ENCODE measurements around the gene HIGD1A.
A peak's percentile ranks its signal among the peaks of the same experiment; 100 is the strongest.

Gene HIGD1A

DNA sequence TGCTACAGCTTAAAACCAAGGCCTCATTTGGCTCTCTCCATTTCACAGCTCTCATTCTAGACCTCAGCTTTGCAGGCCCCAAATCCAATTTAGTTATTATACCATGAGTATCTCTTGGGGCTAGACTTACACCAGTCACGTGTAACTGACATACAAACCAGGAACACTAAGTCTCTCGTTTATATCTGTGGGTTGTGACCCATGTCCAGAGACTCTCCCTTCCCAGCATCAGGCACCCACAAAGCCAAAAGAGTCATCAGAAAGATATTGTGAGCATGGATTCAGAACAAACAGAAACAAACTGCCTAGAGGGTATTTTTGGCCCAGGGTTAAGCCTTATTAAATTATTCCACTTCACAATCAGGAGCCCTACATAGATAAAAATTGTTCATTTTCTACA is 25.6 kb downstream of the HIGD1A start:
- H3K4me3 ChIP-seq = no peak overlapping the region
- H3K36me3 ChIP-seq (ENCODE audit: insufficient read depth, low read length) = no peaks in the 10 kb centered on the region
- no peak for DNase-seq (ENCODE audit: low read depth, low spot score)
- TF ChIP-seq EZH2 (IDR thresholded peaks at IDR 0.05) (no peak), POLR2AphosphoS5 (IDR thresholded peaks at IDR 0.05; ENCODE audit: borderline replicate concordance, low read depth, low read length) (no peak), FOXP2 (optimal IDR thresholded peaks at IDR 0.05; ENCODE audit: control extremely low read depth, extremely low read length, insufficient read depth) (no peak)
- no peak overlapping the region for H3K27ac ChIP-seq
- no peak overlapping the region for H3K9ac ChIP-seq (ENCODE audit: insufficient read length)
- H3K9me3 ChIP-seq (ENCODE audit: low read depth, low read length) = no peaks in the 10 kb centered on the region

DNA sequence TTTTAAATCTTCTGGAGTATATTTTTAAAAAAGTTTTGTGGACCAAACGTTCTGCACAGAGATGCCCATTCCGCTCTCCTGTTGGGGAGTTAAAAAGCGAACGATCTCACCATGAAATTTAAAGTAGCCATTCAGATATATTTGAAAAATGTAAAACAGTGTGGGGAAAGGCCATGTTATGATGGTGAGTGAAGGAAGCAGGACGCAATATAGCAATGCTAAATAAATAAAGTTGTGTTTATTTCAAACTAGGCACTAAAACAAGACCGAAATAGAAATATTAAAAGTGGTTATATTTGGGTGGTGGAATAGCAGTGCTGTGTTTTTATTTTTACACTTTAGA is 30.9 kb downstream of the HIGD1A start:
- Histone ChIP-seq H3K9ac (ENCODE audit: insufficient read length) (no peak overlapping the region), H3K27ac (no peak overlapping the region), H3K36me3 (ENCODE audit: insufficient read depth, low read length) (no peaks in the 10 kb centered on the region), H3K4me3 (no peak overlapping the region), H3K9me3 (ENCODE audit: low read depth, low read length) (no peaks in the 10 kb centered on the region)
- no peak for TF ChIP-seq EZH2 (IDR thresholded peaks at IDR 0.05)
- no peak for TF ChIP-seq POLR2AphosphoS5 (IDR thresholded peaks at IDR 0.05; ENCODE audit: borderline replicate concordance, low read depth, low read length)
- TF ChIP-seq FOXP2 (optimal IDR thresholded peaks at IDR 0.05; ENCODE audit: control extremely low read depth, extremely low read length, insufficient read depth) = no peak
- no peak for DNase-seq (ENCODE audit: low read depth, low spot score)

DNA sequence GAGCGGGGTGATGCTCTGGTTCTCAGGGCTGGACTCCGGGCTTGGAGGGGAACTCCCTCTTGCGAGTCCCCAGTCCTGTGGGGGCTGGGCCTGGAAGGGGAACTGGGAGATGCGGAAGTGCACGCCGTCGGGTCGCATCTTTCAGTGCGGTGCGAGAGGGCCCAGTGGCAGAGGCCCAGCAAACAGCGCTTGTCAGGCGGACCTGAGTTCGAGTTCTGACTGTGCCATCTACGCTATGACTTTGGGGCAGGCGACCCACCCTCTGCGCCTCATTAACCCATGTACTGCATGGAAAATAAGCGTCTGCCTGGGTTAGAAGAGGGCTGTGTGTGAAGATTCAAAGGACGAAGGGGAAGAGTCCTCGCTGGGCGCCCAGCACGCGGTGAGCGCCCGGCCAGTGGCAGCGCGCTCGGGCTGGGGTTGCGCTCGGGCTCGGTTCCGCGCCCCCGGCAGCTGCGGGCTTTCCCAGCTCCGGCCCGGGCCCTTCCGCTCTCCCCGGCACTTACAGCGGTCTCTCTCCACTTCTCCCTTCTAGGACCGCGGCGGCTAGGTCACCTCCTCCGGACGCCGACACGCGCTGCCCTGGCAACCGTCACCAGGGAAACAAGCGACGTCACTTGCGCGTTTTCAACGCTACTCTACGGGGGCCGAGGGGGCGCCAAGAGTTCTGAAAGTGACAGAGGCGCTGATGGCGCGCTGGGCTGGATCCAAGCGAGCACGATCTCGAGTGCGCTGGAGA is 31.5 kb downstream of the HIGD1A start, which contains the start of gene CCDC13:
TSS of gene CCDC13 (minus strand) at position 584 of the 739 bp plus-strand sequence. CDS start 14,908 bp downstream, outside the sequence.
- Histone ChIP-seq H3K27ac (no peak within 1 kb of the TSS), H3K9me3 (ENCODE audit: low read depth, low read length) (no peaks in the 10 kb centered on the region), H3K4me3 (no peak within 1 kb of the TSS), H3K36me3 (ENCODE audit: insufficient read depth, low read length) (no peaks in the 10 kb centered on the region), H3K9ac (ENCODE audit: insufficient read length) (no peak within 1 kb of the TSS)
- TF ChIP-seq POLR2AphosphoS5 (IDR thresholded peaks at IDR 0.05; ENCODE audit: borderline replicate concordance, low read depth, low read length) (peak; percentile 42; the same call in 1 of the 2 replicates), EZH2 (IDR thresholded peaks at IDR 0.05) (no peak)
- no peak for DNase-seq (ENCODE audit: low read depth, low spot score)

GRCh38 chr3:42771271-42771670 is 33.0 kb downstream of the HIGD1A start:
- no peaks in the 10 kb centered on the region for H3K9me3 ChIP-seq (ENCODE audit: low read depth, low read length)
- H3K36me3 ChIP-seq (ENCODE audit: insufficient read depth, low read length) = no peaks in the 10 kb centered on the region
- no peak overlapping the region for H3K9ac ChIP-seq (ENCODE audit: insufficient read length)
- DNase-seq (ENCODE audit: low read depth, low spot score) = no peak
- no peak overlapping the region for H3K4me3 ChIP-seq
- TF ChIP-seq POLR2AphosphoS5 (IDR thresholded peaks at IDR 0.05; ENCODE audit: borderline replicate concordance, low read depth, low read length) (no peak), EZH2 (IDR thresholded peaks at IDR 0.05) (no peak), FOXP2 (optimal IDR thresholded peaks at IDR 0.05; ENCODE audit: control extremely low read depth, extremely low read length, insufficient read depth) (no peak)
- H3K27ac ChIP-seq = no peak overlapping the region

GRCh38 chr3:42769477-42770131 is 34.7 kb downstream of the HIGD1A start:
- Histone ChIP-seq H3K9ac (ENCODE audit: insufficient read length) (no peak overlapping the region), H3K4me3 (no peak overlapping the region), H3K9me3 (ENCODE audit: low read depth, low read length) (no peaks in the 10 kb centered on the region), H3K36me3 (ENCODE audit: insufficient read depth, low read length) (no peaks in the 10 kb centered on the region), H3K27ac (no peak overlapping the region)
- TF ChIP-seq POLR2AphosphoS5 (IDR thresholded peaks at IDR 0.05; ENCODE audit: borderline replicate concordance, low read depth, low read length) (no peak), EZH2 (IDR thresholded peaks at IDR 0.05) (no peak)
- no peak for DNase-seq (ENCODE audit: low read depth, low spot score)

DNA sequence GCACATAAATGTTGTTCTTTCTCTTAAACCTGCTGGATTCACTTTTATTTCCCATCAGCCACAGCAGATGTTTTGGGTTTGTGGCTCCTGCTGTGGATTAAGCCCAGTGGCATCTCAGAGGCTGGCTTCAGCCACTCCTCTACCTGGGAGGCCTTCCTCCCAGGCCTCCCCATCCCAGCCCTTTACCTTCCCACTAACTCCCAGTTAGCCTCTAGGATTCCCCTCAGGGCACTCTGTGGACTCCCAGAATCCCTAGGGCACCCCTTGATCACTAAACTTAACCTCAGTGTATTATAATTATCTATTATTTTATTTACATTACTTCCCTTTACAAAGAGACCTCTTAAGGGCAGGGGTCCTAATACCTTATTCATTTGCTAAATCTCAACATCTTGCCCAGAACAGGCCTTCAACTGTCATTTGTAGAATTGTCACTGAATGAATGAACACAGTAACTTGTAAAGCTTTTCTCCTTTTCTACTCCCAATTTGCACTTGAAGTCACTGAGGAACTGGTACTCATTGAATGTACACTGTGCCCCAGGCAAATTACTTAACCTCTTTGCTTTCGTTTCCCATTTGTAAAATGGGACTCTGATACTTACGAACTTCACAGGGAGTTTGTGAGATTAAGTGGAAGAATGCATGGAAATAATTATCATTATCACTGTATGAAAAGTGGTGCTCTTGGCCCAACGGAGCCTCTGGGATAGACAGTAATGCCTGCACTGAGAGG is 39.6 kb downstream of the HIGD1A start:
- TF ChIP-seq FOXP2 (optimal IDR thresholded peaks at IDR 0.05; ENCODE audit: control extremely low read depth, extremely low read length, insufficient read depth) = no peak
- no peak for TF ChIP-seq POLR2AphosphoS5 (IDR thresholded peaks at IDR 0.05; ENCODE audit: borderline replicate concordance, low read depth, low read length)
- TF ChIP-seq EZH2 (IDR thresholded peaks at IDR 0.05) = no peak
- H3K4me3 ChIP-seq = no peak overlapping the region
- no peaks in the 10 kb centered on the region for H3K9me3 ChIP-seq (ENCODE audit: low read depth, low read length)
- no peak overlapping the region for H3K9ac ChIP-seq (ENCODE audit: insufficient read length)
- H3K36me3 ChIP-seq (ENCODE audit: insufficient read depth, low read length) = no peaks in the 10 kb centered on the region
- DNase-seq (ENCODE audit: low read depth, low spot score) = no peak
- H3K27ac ChIP-seq = no peak overlapping the region

GRCh38 chr3:42764115-42764514 is 40.2 kb downstream of the HIGD1A start:
- Histone ChIP-seq H3K9me3 (ENCODE audit: low read depth, low read length) (no peaks in the 10 kb centered on the region), H3K9ac (ENCODE audit: insufficient read length) (no peak overlapping the region), H3K36me3 (ENCODE audit: insufficient read depth, low read length) (no peaks in the 10 kb centered on the region), H3K4me3 (no peak overlapping the region), H3K27ac (no peak overlapping the region)
- no peak for TF ChIP-seq EZH2 (IDR thresholded peaks at IDR 0.05)
- no peak for TF ChIP-seq POLR2AphosphoS5 (IDR thresholded peaks at IDR 0.05; ENCODE audit: borderline replicate concordance, low read depth, low read length)
- no peak for TF ChIP-seq FOXP2 (optimal IDR thresholded peaks at IDR 0.05; ENCODE audit: control extremely low read depth, extremely low read length, insufficient read depth)
- no peak for DNase-seq (ENCODE audit: low read depth, low spot score)

DNA sequence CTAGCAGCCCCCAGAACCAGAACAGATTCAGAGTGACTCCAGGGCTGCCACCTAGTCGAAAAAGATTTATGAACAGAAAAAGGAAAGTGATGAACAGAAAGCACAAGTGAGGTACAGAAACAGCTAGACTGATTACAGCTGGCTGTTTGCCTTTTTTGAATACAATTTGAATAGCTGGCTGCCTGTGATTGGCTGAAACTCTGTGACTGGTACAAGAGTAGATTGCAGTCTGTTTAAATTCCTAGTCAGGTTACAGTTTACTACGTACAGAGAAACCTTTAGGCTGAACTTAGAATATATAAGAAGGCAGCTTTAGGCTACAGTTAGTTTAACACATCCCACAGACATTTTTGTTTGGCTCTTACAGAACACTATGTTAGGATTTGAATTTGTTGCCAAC is 41.3 kb downstream of the HIGD1A start:
- no peak for DNase-seq (ENCODE audit: low read depth, low spot score)
- no peak overlapping the region for H3K27ac ChIP-seq
- H3K9ac ChIP-seq (ENCODE audit: insufficient read length) = no peak overlapping the region
- no peak overlapping the region for H3K4me3 ChIP-seq
- no peaks in the 10 kb centered on the region for H3K9me3 ChIP-seq (ENCODE audit: low read depth, low read length)
- H3K36me3 ChIP-seq (ENCODE audit: insufficient read depth, low read length) = no peaks in the 10 kb centered on the region
- TF ChIP-seq FOXP2 (optimal IDR thresholded peaks at IDR 0.05; ENCODE audit: control extremely low read depth, extremely low read length, insufficient read depth) = no peak
- TF ChIP-seq POLR2AphosphoS5 (IDR thresholded peaks at IDR 0.05; ENCODE audit: borderline replicate concordance, low read depth, low read length) = no peak
- no peak for TF ChIP-seq EZH2 (IDR thresholded peaks at IDR 0.05)

Data from SK-N-MC (cell line).